Fibroblast of the aortic adventitia (primary cell): ENCODE results near the gene POU6F2. TPM values are rescaled to one million over a fixed set of nuclear protein-coding genes. Genes with fewer than 3 reads are reported as not detected.

ENCODE experiments used
- DNase-seq: peaks from one replicate; pipeline ENCODE4 v3.0.0-alpha.2; 2010; ENCODE audit warnings: low read depth
- H3K4me3 ChIP-seq: 2 replicates; pipeline ENCODE4 v1.5.1; 2011; ENCODE audit warnings: low read depth, mild to moderate bottlenecking, control low read depth, low read length, moderate library complexity
- total RNA-seq: library from RNA; depleted of rRNA; stranded (reverse); fragments of >200 nt; gene quantifications from 2 replicates; pipeline ENCODE4 v1.2.3, GENCODE V29; 2012; ENCODE audit warnings: low replicate concordance
- TF ChIP-seq, protein P1 (sequence below): IDR thresholded peaks from 2 replicates; pipeline ENCODE4 v1.5.1; 2011; ENCODE audit warnings: mild to moderate bottlenecking, low read length, control low read depth, inconsistent platforms; ENCODE audit not compliant: insufficient read depth

POU6F2 gene
- total RNA-seq, 1 donor: not detected

DNA sequence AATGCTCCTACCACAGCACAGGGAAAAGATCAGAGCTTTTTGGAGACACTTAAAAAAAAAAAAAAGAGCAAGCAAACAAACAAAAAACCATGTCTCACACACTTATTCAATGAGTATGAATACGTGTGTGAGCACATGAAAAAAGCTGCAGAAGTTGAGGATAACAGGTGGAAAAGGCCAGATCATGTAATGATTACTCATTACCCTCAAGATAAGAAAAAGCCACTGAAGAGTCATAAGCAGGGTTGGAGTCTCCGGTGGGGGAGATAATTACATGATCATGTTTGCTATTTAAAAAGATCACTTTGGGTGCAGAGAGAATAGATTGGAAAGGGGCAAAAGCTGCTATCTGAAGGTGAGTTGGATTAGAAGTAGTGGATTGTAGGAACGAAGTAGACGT is 77.0 kb downstream of the POU6F2 start:
- DNase-seq: no peak
- no peak overlapping the region for H3K4me3 ChIP-seq
- TF ChIP-seq, protein P1, sequence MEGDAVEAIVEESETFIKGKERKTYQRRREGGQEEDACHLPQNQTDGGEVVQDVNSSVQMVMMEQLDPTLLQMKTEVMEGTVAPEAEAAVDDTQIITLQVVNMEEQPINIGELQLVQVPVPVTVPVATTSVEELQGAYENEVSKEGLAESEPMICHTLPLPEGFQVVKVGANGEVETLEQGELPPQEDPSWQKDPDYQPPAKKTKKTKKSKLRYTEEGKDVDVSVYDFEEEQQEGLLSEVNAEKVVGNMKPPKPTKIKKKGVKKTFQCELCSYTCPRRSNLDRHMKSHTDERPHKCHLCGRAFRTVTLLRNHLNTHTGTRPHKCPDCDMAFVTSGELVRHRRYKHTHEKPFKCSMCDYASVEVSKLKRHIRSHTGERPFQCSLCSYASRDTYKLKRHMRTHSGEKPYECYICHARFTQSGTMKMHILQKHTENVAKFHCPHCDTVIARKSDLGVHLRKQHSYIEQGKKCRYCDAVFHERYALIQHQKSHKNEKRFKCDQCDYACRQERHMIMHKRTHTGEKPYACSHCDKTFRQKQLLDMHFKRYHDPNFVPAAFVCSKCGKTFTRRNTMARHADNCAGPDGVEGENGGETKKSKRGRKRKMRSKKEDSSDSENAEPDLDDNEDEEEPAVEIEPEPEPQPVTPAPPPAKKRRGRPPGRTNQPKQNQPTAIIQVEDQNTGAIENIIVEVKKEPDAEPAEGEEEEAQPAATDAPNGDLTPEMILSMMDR: no peak

DNA sequence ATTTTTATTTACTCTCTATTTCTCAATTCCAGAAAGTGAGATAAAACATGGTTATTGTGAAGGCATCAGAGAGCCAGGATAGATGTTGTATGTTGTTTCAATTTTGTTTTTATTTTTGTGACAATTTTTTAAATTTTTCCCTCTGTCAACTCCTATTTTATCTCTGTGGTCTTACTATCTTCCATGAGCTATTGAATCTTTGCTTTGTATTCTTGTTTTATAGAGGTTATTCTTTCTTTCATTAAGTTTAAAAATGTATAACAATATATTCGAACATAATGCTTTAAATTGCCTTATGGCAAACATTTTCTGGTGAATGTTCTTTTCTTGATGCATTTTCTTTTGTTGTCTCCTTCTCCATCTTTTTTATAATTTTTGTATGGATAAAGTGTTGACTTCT is 78.4 kb downstream of the POU6F2 start:
- no peak for DNase-seq
- no peak overlapping the region for H3K4me3 ChIP-seq
- TF ChIP-seq, protein P1: no peak

DNA sequence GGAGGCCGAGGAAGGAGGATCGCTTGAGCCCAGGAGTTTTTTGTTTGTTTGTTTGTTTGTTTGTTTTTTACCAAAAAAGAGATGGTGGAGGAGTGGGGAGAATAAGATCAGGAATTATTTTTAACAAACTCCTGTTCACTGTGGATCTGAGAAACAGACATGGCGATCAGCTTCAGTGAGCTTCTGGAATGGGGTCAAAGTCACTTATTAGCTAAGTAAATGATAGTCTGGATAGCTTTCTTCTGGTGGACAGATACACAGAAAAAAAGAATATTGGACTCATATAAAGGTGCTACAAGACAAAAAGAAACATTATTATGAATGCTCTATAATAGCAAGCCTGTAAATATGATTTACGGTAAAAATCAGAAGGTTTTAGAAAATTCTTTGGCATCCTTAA is 85.1 kb downstream of the POU6F2 start:
- no peak for DNase-seq
- H3K4me3 ChIP-seq: no peak overlapping the region
- TF ChIP-seq, protein P1: no peak

DNA sequence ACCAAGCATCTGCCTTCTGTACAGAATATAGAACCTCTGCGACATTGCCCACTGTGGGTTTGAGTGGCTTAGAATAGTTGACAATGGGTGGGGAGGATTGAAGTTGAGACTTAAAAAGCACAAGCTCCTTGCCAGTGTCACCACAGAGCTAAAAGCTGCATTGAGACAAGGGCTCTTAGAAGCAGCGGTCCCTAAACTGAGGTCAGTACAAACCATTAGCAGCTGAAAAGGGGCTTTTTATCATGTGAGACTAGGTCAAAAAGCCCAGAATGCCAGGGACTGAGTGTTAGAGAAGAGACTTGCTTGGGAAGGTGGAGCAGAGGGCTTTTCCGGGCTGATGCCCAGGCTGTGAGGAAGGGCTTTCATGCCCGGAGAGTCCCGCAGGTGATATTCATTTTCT is 91.3 kb downstream of the POU6F2 start:
- TF ChIP-seq, protein P1: no peak
- DNase-seq: no peak
- H3K4me3 ChIP-seq: no peak overlapping the region

DNA sequence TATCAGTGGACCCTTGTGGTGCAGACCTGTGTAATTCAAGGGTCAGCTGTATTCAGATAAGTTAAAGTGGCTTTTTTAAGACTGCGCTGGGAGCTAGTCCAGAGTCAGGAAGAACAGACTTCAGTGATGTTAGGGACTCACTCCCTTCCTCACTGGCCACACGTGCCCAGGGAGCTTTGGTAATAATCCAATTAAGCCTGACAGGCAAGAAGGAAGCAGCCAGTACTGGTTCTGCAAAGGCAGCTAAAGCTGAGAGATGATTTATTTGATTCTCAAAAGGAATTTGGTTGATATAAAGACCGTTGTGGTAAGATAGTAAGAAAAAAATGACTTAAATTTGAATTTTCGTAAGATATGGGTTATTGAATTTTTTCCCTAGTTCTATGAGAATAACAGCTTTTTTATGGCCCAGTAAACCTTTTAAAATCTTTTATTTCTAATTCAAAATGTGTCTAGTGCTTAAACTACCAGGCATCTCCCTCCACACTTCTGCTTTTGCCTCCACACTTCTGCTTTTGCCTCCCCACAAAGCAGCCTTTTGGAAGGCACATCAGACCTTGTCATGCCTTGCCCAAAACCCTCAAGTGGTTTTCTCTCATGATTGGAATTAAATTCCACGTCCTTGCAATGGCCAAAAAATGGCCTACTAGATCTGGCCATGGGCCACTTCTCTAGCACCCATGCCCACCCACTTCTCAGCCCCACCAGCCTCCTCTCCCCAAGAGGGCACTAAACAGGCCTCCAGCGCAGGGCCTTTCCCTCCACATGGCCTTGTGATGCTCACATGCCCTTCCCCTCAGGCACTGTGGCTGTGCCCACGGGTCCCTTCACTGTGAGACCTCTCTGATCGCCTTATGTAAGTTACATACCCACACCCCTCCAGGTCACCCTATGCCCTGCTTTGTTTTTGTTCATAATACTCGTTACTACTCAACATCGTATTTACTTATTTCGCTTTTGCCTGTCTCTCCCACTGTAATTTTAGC is 92.5 kb downstream of the POU6F2 start:
- TF ChIP-seq, protein P1: no peak
- no peak overlapping the region for H3K4me3 ChIP-seq
- DNase-seq: no peak

DNA sequence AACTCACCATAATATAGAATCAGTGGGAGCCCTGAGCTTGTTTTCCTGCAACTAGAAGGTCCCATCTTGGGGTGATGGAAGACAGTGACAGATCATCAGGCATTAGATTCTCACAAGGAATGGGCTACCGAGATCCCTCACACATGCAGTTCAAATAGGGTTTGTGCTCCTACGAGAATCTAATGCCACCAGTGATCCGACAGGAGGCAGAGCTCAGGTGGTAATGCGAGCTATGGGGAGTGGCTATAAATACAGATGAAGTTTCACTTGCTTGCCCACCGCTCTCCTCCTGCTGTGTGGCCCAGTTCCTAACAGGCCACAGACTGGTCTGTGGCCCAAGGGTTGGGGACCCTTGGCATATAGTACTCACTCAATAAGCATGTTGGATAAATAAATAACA is 93.4 kb downstream of the POU6F2 start:
- H3K4me3 ChIP-seq: no peak overlapping the region
- no peak for DNase-seq
- TF ChIP-seq, protein P1: no peak
